Right lobe of liver (tissue), 4 donors: ENCODE measurements around the gene C9orf72.

Experiments used
- CTCF ChIP-seq, 4 donors: fragments of 200-600 bp in 3 of 4; fragments of 450-650 bp in 1 of 4; IDR thresholded peaks; one replicate each; pipeline versions ENCODE4 v1.5.1 to v1.8.0; 2016 to 2022; ENCODE audit warnings: antibody characterized with exemption in 4 of 4, mild to moderate bottlenecking in 2 of 4
- POLR2A ChIP-seq: fragments of 450-650 bp; IDR thresholded peaks from one replicate; pipeline ENCODE4 v1.6.1; 2017; ENCODE audit warnings: antibody characterized with exemption, mild to moderate bottlenecking
- donor health status: DM: no; HTN: no; CAD: no.
- donor health status: DM: no; HTN: no; CAD: no.
- donor health status: DM: no; HTN: yes; CAD: no.

- TF ChIP-seq CTCF (IDR thresholded peaks at IDR 0.05) (no peak), POLR2A (no peak)
These were observed 27.8 kb downstream of the C9orf72 start for GRCh38 chr9:27545471-27545870.
